Measurements from ENCODE around the gene DCAF8L2. TPM values are rescaled to one million over a fixed set of nuclear protein-coding genes. Genes with fewer than 3 reads are reported as not detected.

Gene DCAF8L2
- total RNA-seq, 1 experiment from 2014 or later: not detected

Other genes starting within 250 kb of the DCAF8L2 start
- not detected in 2 replicates for gene PPP4R3C, start 127.0 kb upstream of the DCAF8L2 start, total RNA-seq (2014; rRNA removed; shearing (Covaris generic))
- gene MAGEB10, start 217.6 kb downstream of the DCAF8L2 start, total RNA-seq (2014; rRNA removed; shearing (Covaris generic)): not detected in 2 replicates

All from SJSA1 (cell line).